H9 (cell line): ENCODE data around the gene RAB1A. TPM values are rescaled to one million over a fixed set of nuclear protein-coding genes. Genes with fewer than 3 reads are reported as not detected.

ENCODE experiments used
- DNase-seq: peaks from one replicate; pipeline ENCODE4 v3.0.0-alpha.2; 2017
- H2AFZ ChIP-seq: one replicate; pipeline ENCODE4 v1.6.1; 2013; ENCODE audit warnings: mild to moderate bottlenecking, low read length, control low read depth, moderate library complexity
- H2AK5ac ChIP-seq: 2 replicates; pipeline ENCODE4 v1.6.1; 2013; ENCODE audit warnings: low read length, control low read depth, mixed read lengths; ENCODE audit not compliant: insufficient read length
- H2BK120ac ChIP-seq: one replicate; pipeline ENCODE4 v1.6.1; 2013; ENCODE audit warnings: low read depth, mild to moderate bottlenecking, low read length, control low read depth, inconsistent platforms; ENCODE audit not compliant: poor library complexity, severe bottlenecking
- H2BK12ac ChIP-seq: 2 replicates; pipeline ENCODE4 v1.6.1; 2013; ENCODE audit warnings: low read length, control low read depth, mixed read lengths, low read depth; ENCODE audit not compliant: insufficient read length
- H2BK15ac ChIP-seq: 2 replicates; pipeline ENCODE4 v1.6.1; 2013; ENCODE audit warnings: low read depth, low read length, control low read depth
- H2BK20ac ChIP-seq: one replicate; pipeline ENCODE4 v1.6.1; 2013; ENCODE audit warnings: low read depth, mild to moderate bottlenecking, low read length, control low read depth, inconsistent platforms; ENCODE audit not compliant: poor library complexity, severe bottlenecking
- H2BK5ac ChIP-seq: 2 replicates; pipeline ENCODE4 v1.6.1; 2013; ENCODE audit warnings: low read length, control low read depth, mixed read lengths; ENCODE audit not compliant: insufficient read length
- H3K14ac ChIP-seq: 2 replicates; pipeline ENCODE4 v1.6.1; 2013; ENCODE audit warnings: low read length, control low read depth; ENCODE audit not compliant: insufficient read depth
- H3K18ac ChIP-seq: 2 replicates; pipeline ENCODE4 v1.6.1; 2013; ENCODE audit warnings: low read depth, mild to moderate bottlenecking, mixed read lengths, low read length, control low read depth; ENCODE audit not compliant: insufficient read length
- H3K23ac ChIP-seq: 2 replicates; pipeline ENCODE4 v1.6.1; 2013; ENCODE audit warnings: low read length, control low read depth, mixed read lengths, low read depth; ENCODE audit not compliant: insufficient read length
- H3K23me2 ChIP-seq: 2 replicates; pipeline ENCODE4 v1.6.1; 2013; ENCODE audit warnings: low read depth, mild to moderate bottlenecking, mixed read lengths, low read length, control low read depth; ENCODE audit not compliant: insufficient read length, poor library complexity, severe bottlenecking
- H3K27ac ChIP-seq: 2 replicates; pipeline ENCODE4 v1.5.1; 2013; ENCODE audit warnings: low read length, control low read depth, mixed read lengths, low read depth; ENCODE audit not compliant: insufficient read length
- H3K27me3 ChIP-seq: 2 replicates; pipeline ENCODE4 v1.6.1; 2013; ENCODE audit warnings: low read length, control low read depth, inconsistent platforms; ENCODE audit not compliant: insufficient read depth
- H3K4ac ChIP-seq: 2 replicates; pipeline ENCODE4 v1.6.1; 2013; ENCODE audit warnings: low read depth, mild to moderate bottlenecking, control low read depth, inconsistent platforms, low read length, moderate library complexity
- H3K4me1 ChIP-seq: 2 replicates; pipeline ENCODE4 v1.6.1; 2013; ENCODE audit warnings: low read length, control low read depth, inconsistent platforms; ENCODE audit not compliant: insufficient read depth
- H3K4me2 ChIP-seq: 2 replicates; pipeline ENCODE4 v1.6.1; 2013; ENCODE audit warnings: low read length, control low read depth, mixed read lengths; ENCODE audit not compliant: insufficient read length, insufficient read depth
- H3K56ac ChIP-seq: 2 replicates; pipeline ENCODE4 v1.6.1; 2013; ENCODE audit warnings: low read depth, mild to moderate bottlenecking, mixed read lengths, low read length, control low read depth; ENCODE audit not compliant: insufficient read length
- H3K79me1 ChIP-seq: 2 replicates; pipeline ENCODE4 v1.6.1; 2013; ENCODE audit warnings: low read depth, mild to moderate bottlenecking, moderate library complexity, low read length, control low read depth, inconsistent platforms; ENCODE audit not compliant: insufficient read depth, poor library complexity, severe bottlenecking
- H3K79me2 ChIP-seq: 2 replicates; pipeline ENCODE4 v1.6.1; 2013; ENCODE audit warnings: low read length, control low read depth, inconsistent platforms; ENCODE audit not compliant: insufficient read depth
- H3K9ac ChIP-seq: 2 replicates; pipeline ENCODE4 v1.6.1; 2013; ENCODE audit warnings: low read length, control low read depth, mixed read lengths; ENCODE audit not compliant: insufficient read length; ENCODE audit errors: extremely low read depth
- H3K9me3 ChIP-seq: one replicate; pipeline ENCODE4 v1.6.1; 2013; ENCODE audit warnings: low read depth, low read length, inconsistent platforms; ENCODE audit not compliant: control insufficient read depth
- H3T11ph ChIP-seq: one replicate; pipeline ENCODE4 v1.6.1; 2013; ENCODE audit warnings: mild to moderate bottlenecking, low read length, control low read depth, inconsistent platforms
- H4K20me1 ChIP-seq: one replicate; pipeline ENCODE4 v1.6.1; 2013; ENCODE audit not compliant: control insufficient read depth, insufficient read length, insufficient read depth
- H4K5ac ChIP-seq: 2 replicates; pipeline ENCODE4 v1.6.1; 2013; ENCODE audit warnings: low read depth, mild to moderate bottlenecking, mixed read lengths, low read length, control low read depth; ENCODE audit not compliant: insufficient read length
- H4K8ac ChIP-seq: replicated peaks from 2 replicates; pipeline ENCODE4 v1.6.1; 2013; ENCODE audit warnings: low read length, control low read depth, mixed read lengths, low read depth; ENCODE audit not compliant: insufficient read length
- H4K91ac ChIP-seq: 2 replicates; pipeline ENCODE4 v1.6.1; 2013; ENCODE audit warnings: low read depth, mild to moderate bottlenecking, moderate library complexity, mixed read lengths, low read length, control low read depth; ENCODE audit not compliant: insufficient read length
- H3K27ac Mint-ChIP-seq, 3 experiments: 2 replicates in 2 of 3; 3 replicates in 1 of 3; pipeline ENCODE4 v1.8.0; 2020 to 2021; ENCODE audit warnings: mixed read lengths in 3 of 3, mild to moderate bottlenecking in 1 of 3, moderate library complexity in 1 of 3
- H3K27me3 Mint-ChIP-seq: 2 replicates; pipeline ENCODE4 v1.8.0; 2021; ENCODE audit warnings: low read depth, mild to moderate bottlenecking, moderate library complexity, mixed read lengths
- H3K36me3 Mint-ChIP-seq, 3 experiments: 2 replicates in 2 of 3; 3 replicates in 1 of 3; pipeline ENCODE4 v1.8.0; 2020 to 2021; ENCODE audit warnings: low read depth in 3 of 3, mixed read lengths in 3 of 3; ENCODE audit not compliant: insufficient read depth in 1 of 3
- H3K4me1 Mint-ChIP-seq, 2 experiments: 2 replicates each; pipeline ENCODE4 v1.8.0; 2020; ENCODE audit warnings: mixed read lengths in 2 of 2
- H3K4me3 Mint-ChIP-seq, 2 experiments: 2 replicates in 1 of 2; 3 replicates in 1 of 2; pipeline ENCODE4 v1.8.0; 2020 to 2021; ENCODE audit warnings: mild to moderate bottlenecking in 2 of 2, mixed read lengths in 2 of 2, moderate library complexity in 1 of 2
- H3K9me3 Mint-ChIP-seq, 2 experiments: 2 replicates in 1 of 2; 3 replicates in 1 of 2; pipeline ENCODE4 v1.8.0; 2020; ENCODE audit warnings: mild to moderate bottlenecking in 2 of 2, mixed read lengths in 2 of 2, moderate library complexity in 1 of 2
- WGBS: extraction: QIAGEN DNeasy Blood & Tissue Kit; methylation state at CpG from one replicate; pipeline ENCODE4 v1.1.7; 2013; ENCODE audit warnings: missing lambda C conversion rate, low lambda C conversion rate, mixed read lengths; ENCODE audit not compliant: insufficient read length; ENCODE audit errors: extremely low coverage; 5-methylcytosine and 5-hydroxymethylcytosine counted together
- total RNA-seq: library from RNA; stranded (reverse); gene quantifications from 2 replicates; pipeline ENCODE4 v1.2.1, GENCODE V29; 2021
- TF ChIP-seq, protein P1 (sequence below): fragments of 200-600 bp; sonication (generic); conservative IDR thresholded peaks from 3 replicates; pipeline ENCODE4 v1.8.0; 2021; ENCODE audit warnings: antibody characterized with exemption, mild to moderate bottlenecking

RAB1A gene
- total RNA-seq, 1 experiment from 2014 or later = 112 TPM

DNA sequence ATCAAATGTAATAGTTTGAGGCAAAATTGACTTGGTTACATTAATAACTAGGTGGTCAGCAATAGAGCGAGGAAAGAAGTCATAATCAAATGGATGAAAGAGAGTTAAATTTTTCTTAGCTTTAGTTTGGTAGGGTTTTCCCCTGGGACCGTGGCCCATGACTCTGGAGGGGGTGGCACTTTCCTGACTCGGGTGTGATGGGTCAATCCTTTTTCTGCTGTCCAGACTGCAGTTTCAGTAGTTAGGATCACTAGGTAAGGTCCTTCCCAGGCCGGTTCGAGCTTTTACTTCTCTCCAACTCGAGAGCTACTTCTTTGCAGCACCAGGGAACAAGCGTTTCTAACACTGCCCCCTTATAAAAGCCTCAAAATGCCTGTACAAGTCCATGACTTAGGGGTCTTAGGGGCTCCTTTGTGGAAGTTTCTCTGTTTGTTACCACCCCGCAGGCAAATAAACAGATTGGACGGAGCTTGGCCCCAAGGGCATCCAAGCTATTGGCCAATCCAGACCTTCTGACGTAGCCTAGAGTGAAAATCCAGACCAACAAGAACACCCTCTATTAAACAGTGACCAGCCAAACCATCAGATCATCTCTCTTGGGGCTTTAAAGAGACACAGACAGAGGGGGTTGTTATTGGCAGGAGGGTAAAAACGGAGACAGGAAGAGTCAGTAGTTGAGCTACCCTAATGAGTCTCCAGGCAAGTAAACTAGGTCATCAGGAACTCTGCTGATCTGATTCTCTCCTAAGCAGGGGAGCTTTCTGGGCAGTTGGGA, 83.1 kb downstream of the RAB1A start:
- H3K23ac ChIP-seq = no peak overlapping the region
- H3K56ac ChIP-seq = no peak overlapping the region
- Mint-ChIP-seq H3K27ac (no peak overlapping the region), H3K4me3 (no peak overlapping the region), H3K9me3 (peaks cover 22 to 25% of the 10 kb centered on the region in 2 experiments), H3K36me3 (peaks cover 46 to 66% (median 55%) of the 10 kb centered on the region in 3 experiments), H3K27me3 (peaks cover 3% of the 10 kb centered on the region), H3K4me1 (peaks cover 37 to 41% of the 10 kb centered on the region in 2 experiments)
- no peaks in the 10 kb centered on the region for H3K79me2 ChIP-seq
- no peak overlapping the region for H2BK5ac ChIP-seq
- H3K9ac ChIP-seq = no peak overlapping the region
- no peak overlapping the region for H2AK5ac ChIP-seq
- H3K79me1 ChIP-seq = no peaks in the 10 kb centered on the region
- no peak overlapping the region for H3K18ac ChIP-seq
- no peak overlapping the region for H2BK120ac ChIP-seq
- no peak overlapping the region for H2BK12ac ChIP-seq
- no peak overlapping the region for H3K14ac ChIP-seq
- H3K4ac ChIP-seq = no peak overlapping the region
- H3K4me1 ChIP-seq = peaks cover 6% of the 10 kb centered on the region; the same call in 1 of the 2 replicates
- no peaks in the 10 kb centered on the region for H3K27me3 ChIP-seq
- no CpG with 5 or more reads among the region's 11 CpGs for WGBS
- H2BK15ac ChIP-seq = no peak overlapping the region
- no peak overlapping the region for H2BK20ac ChIP-seq
- H4K91ac ChIP-seq = no peak overlapping the region
- no peaks in the 10 kb centered on the region for H4K20me1 ChIP-seq
- H3K9me3 ChIP-seq = peaks cover 11% of the 10 kb centered on the region
- no peak overlapping the region for H3K27ac ChIP-seq
- TF ChIP-seq, protein P1, sequence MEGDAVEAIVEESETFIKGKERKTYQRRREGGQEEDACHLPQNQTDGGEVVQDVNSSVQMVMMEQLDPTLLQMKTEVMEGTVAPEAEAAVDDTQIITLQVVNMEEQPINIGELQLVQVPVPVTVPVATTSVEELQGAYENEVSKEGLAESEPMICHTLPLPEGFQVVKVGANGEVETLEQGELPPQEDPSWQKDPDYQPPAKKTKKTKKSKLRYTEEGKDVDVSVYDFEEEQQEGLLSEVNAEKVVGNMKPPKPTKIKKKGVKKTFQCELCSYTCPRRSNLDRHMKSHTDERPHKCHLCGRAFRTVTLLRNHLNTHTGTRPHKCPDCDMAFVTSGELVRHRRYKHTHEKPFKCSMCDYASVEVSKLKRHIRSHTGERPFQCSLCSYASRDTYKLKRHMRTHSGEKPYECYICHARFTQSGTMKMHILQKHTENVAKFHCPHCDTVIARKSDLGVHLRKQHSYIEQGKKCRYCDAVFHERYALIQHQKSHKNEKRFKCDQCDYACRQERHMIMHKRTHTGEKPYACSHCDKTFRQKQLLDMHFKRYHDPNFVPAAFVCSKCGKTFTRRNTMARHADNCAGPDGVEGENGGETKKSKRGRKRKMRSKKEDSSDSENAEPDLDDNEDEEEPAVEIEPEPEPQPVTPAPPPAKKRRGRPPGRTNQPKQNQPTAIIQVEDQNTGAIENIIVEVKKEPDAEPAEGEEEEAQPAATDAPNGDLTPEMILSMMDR = no peak
- H4K5ac ChIP-seq = no peak overlapping the region
- H2AFZ ChIP-seq = no peak overlapping the region
- no peak overlapping the region for H4K8ac ChIP-seq
- DNase-seq = no peak
- no peaks in the 10 kb centered on the region for H3K23me2 ChIP-seq
- H3K4me2 ChIP-seq = no peak overlapping the region
- H3T11ph ChIP-seq = no peak overlapping the region
